Keratinocyte (primary cell): ENCODE results near the gene TIMM22. TPM values are rescaled to one million over a fixed set of nuclear protein-coding genes. Genes with fewer than 3 reads are reported as not detected.

Source experiments
- DNase-seq: peaks from one replicate; pipeline ENCODE4 v3.0.0-alpha.2; 2011; ENCODE audit warnings: low read depth, missing footprints, low spot score
- FAIRE-seq: peaks from 2 replicates; lab custom pipeline; 2011; peaks lifted over from hg19 to GRCh38; lab: Jason Lieb, UNC
- H2AFZ ChIP-seq: 2 replicates; pipeline ENCODE4 v1.6.0; 2012; ENCODE audit warnings: low read length, control low read depth, inconsistent platforms; ENCODE audit not compliant: control insufficient read depth
- H3K27ac ChIP-seq: 2 replicates; pipeline ENCODE4 v1.5.1; 2011; ENCODE audit warnings: low read length; ENCODE audit not compliant: control insufficient read depth, insufficient read depth
- H3K27me3 ChIP-seq: 3 replicates; pipeline ENCODE4 v1.6.0; 2011; ENCODE audit warnings: low read length; ENCODE audit not compliant: control insufficient read depth, insufficient read depth; ENCODE audit errors: extremely low read depth
- H3K36me3 ChIP-seq, 2 experiments: 2 replicates in 1 of 2; 3 replicates in 1 of 2; pipeline ENCODE4 v1.5.1; 2011; ENCODE audit warnings: low read length in 2 of 2, mild to moderate bottlenecking in 1 of 2; ENCODE audit not compliant: control insufficient read depth in 2 of 2, insufficient read depth in 2 of 2; ENCODE audit errors: extremely low read depth in 1 of 2
- H3K4me1 ChIP-seq: 3 replicates; pipeline ENCODE4 v1.5.1; 2011; ENCODE audit warnings: low read length; ENCODE audit not compliant: control insufficient read depth, insufficient read depth; ENCODE audit errors: extremely low read depth
- H3K4me2 ChIP-seq: 3 replicates; pipeline ENCODE4 v1.6.0; 2011; ENCODE audit warnings: low read depth, low read length; ENCODE audit not compliant: control insufficient read depth, insufficient read depth; ENCODE audit errors: extremely low read depth
- H3K4me3 ChIP-seq, 3 experiments: fragments of 200-600 bp in 1 of 3; sonication (generic) in 1 of 3; 2 replicates in 2 of 3; 3 replicates in 1 of 3; pipeline ENCODE4 v1.5.1; 2011 to 2016; ENCODE audit warnings: low read length in 3 of 3, mild to moderate bottlenecking in 3 of 3, control low read depth in 2 of 3, inconsistent platforms in 1 of 3, low read depth in 1 of 3, mixed read lengths in 1 of 3, mixed run types in 1 of 3, moderate library complexity in 1 of 3; ENCODE audit not compliant: control insufficient read depth in 2 of 3, insufficient read depth in 2 of 3; ENCODE audit errors: extremely low read depth in 1 of 3
- H3K79me2 ChIP-seq: 2 replicates; pipeline ENCODE4 v1.6.0; 2012; ENCODE audit warnings: low read length; ENCODE audit not compliant: control insufficient read depth, insufficient read depth
- H3K9ac ChIP-seq: 3 replicates; pipeline ENCODE4 v1.6.0; 2011; ENCODE audit warnings: low read length; ENCODE audit not compliant: control insufficient read depth, insufficient read depth; ENCODE audit errors: extremely low read depth
- H3K9me1 ChIP-seq: 3 replicates; pipeline ENCODE4 v1.6.0; 2011; ENCODE audit warnings: low read length; ENCODE audit not compliant: control insufficient read depth, insufficient read depth; ENCODE audit errors: extremely low read depth
- H3K9me3 ChIP-seq: 2 replicates; pipeline ENCODE4 v1.5.1; 2012; ENCODE audit warnings: low read depth, low read length; ENCODE audit not compliant: control insufficient read depth
- H4K20me1 ChIP-seq: 3 replicates; pipeline ENCODE4 v1.6.0; 2011; ENCODE audit warnings: low read length; ENCODE audit not compliant: control insufficient read depth, insufficient read depth; ENCODE audit errors: extremely low read depth
- CTCF ChIP-seq, 3 experiments: IDR thresholded peaks in 1 of 3; conservative IDR thresholded peaks in 1 of 3; optimal IDR thresholded peaks in 1 of 3; 2 replicates in 2 of 3; 3 replicates in 1 of 3; pipeline versions ENCODE3 to v1.5.1; 2011; ENCODE audit warnings: low read length in 3 of 3, mild to moderate bottlenecking in 3 of 3, moderate library complexity in 2 of 3, control low read depth in 1 of 3, inconsistent platforms in 1 of 3; ENCODE audit not compliant: insufficient read depth in 2 of 3; ENCODE audit errors: extremely low read depth in 1 of 3
- EZH2 ChIP-seq: IDR thresholded peaks from one replicate; pipeline ENCODE4 v1.6.1; 2012; ENCODE audit warnings: inconsistent platforms, mild to moderate bottlenecking, low read length, moderate library complexity
- dilution Hi-C: fragments of 300-500 bp; cut with MboI; formaldehyde crosslinking; loops from one replicate; pipeline ENCODE4 v1.7.0; 2020; ENCODE audit warnings: low sequenced_read_pairs; ENCODE audit not compliant: extremely low pct_ligation_motif_present
- polyA plus RNA-seq, 5 experiments: library from polyadenylated mRNA; depleted of rRNA in 3 of 5; stranded (reverse) in 3 of 5; stranded (forward) in 1 of 5; unstranded in 1 of 5; fragments of >200 nt; gene quantifications; 1 replicate in 1 of 5; 2 replicates in 3 of 5; 3 replicates in 1 of 5; pipeline versions ENCODE4 v1.2.1 to v1.2.3, GENCODE V29; 2011 to 2012; ENCODE audit warnings: missing spikeins in 2 of 5, low read depth in 1 of 5, low replicate concordance in 1 of 5

The TIMM22 gene
- polyA plus RNA-seq, 1 donor (not counting 4 experiments of a cell fraction or from before 2014, with no cell fraction given) = 14.4 TPM

- Histone ChIP-seq H3K79me2 (no peaks in the 10 kb centered on the region), H3K4me3 (no peak overlapping the region), H3K27ac (no peak overlapping the region), H3K4me2 (no peak overlapping the region), H3K27me3 (no peaks in the 10 kb centered on the region), H3K9me3 (peaks cover 2% of the 10 kb centered on the region), H3K9ac (no peak overlapping the region), H2AFZ (no peak overlapping the region), H3K9me1 (no peaks in the 10 kb centered on the region), H3K36me3 (peaks cover 4 to 6% of the 10 kb centered on the region in 2 experiments), H4K20me1 (no peaks in the 10 kb centered on the region), H3K4me1 (no peaks in the 10 kb centered on the region)
- FAIRE-seq (no peak), DNase-seq (no peak)
- dilution Hi-C loops = no loop called here
- TF ChIP-seq CTCF (optimal IDR thresholded peaks at IDR 0.05 in 1 of 3, IDR thresholded peaks at IDR 0.05 in 1 of 3, conservative IDR thresholded peaks at IDR 0.05 in 1 of 3; ENCODE audit: extremely low read depth in 1 of 3, insufficient read depth in 2 of 3, low read length in 3 of 3) = no peak
- no peak for TF ChIP-seq EZH2
Observed at GRCh38 chr17:1045456-1045855, 48.5 kb downstream of the TIMM22 start.

DNA sequence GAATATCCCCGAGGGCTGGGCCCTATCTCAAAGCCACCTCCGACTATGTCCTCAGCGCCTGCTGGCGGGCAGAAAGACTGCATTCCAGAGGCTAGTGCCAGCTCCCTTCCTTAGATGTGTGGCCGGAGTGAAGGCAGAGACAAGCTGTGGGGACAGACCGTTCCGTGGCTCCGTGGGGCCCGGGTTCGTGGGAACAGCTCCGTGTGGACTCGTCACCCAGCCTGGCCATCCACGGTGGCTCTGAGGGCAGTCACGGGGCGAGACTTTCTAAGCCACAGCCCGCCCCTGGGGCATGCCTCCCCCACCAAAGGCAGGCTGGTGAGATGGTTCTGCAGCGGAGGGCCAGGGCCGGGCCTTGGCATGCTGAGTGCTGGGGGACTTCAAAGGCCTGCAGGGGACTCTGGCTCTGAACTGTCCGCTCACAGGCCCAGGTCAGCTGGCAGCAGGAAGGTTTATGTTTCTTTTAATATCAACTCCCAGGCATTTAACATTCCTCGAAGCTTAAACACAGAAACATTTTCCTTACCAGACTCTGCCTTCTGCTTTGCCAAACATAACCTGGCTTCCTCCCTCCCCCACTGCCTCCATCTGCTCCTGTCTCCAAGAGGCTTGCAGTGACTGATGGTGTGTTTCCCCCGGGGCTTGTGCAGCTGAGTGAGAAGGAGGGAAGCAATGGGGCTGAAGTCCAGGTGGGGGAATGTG is 50.4 kb downstream of the TIMM22 start:
- Histone ChIP-seq H3K27ac (no peak overlapping the region), H3K79me2 (no peaks in the 10 kb centered on the region), H4K20me1 (no peaks in the 10 kb centered on the region), H3K4me1 (no peaks in the 10 kb centered on the region), H3K27me3 (no peaks in the 10 kb centered on the region), H3K36me3 (peaks cover 2 to 3% of the 10 kb centered on the region in 2 experiments), H3K4me2 (no peak overlapping the region), H3K9me1 (no peaks in the 10 kb centered on the region), H3K9me3 (peaks cover 2% of the 10 kb centered on the region), H3K9ac (no peak overlapping the region), H3K4me3 (no peak overlapping the region), H2AFZ (no peak overlapping the region)
- TF ChIP-seq CTCF (optimal IDR thresholded peaks at IDR 0.05 in 1 of 3, IDR thresholded peaks at IDR 0.05 in 1 of 3, conservative IDR thresholded peaks at IDR 0.05 in 1 of 3; ENCODE audit: extremely low read depth in 1 of 3, insufficient read depth in 2 of 3, low read length in 3 of 3) (no peak), EZH2 (no peak)
- FAIRE-seq (no peak), DNase-seq (no peak)
- dilution Hi-C loops = no loop called here
